NCI-H187 treated with DMSO at 0.1 percent for 48 hours (cell line): ENCODE measurements around the gene SLC52A3.
"Not testable (repeated sequence)": the region's sequence is repeated elsewhere in the genome, so short reads cannot be mapped to it uniquely, and the experiment has no call there.

Source experiments
- DNase-seq: peaks from one replicate; lab custom pipeline; 2025; lab: John Stamatoyannopoulos, UW

SLC52A3 gene

DNA sequence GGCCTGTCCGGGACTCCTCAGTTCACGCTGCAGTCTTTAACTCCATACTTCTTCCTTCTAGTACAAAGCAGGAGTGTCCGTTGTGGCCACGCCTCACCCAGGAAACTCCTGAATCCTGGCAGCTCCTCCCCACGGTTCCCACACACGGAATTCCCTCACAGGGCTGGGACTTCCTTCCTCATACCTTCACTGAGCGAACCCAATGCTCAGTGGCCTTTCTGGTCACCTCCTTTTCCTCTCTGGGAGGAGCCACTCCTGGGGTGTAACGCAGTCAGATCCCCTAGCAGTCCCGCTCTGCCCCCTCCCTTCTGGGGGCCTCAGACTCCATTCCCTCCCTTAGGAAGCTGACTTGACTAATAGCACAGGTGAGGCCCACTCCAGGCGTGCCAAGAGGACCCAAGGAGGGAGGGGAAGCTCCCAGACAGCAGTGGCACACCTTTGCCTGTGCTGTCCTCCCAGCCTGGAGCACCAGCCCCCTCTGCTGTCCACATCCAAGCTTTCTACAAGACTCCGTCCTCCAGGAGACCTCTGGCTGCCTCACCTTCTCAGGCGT, at the start of gene SLC52A3:
TSS of gene SLC52A3 (minus strand) at position 75 of the 553 bp plus-strand sequence. CDS start 2,726 bp downstream, outside the sequence.
- no peak for DNase-seq

DNA sequence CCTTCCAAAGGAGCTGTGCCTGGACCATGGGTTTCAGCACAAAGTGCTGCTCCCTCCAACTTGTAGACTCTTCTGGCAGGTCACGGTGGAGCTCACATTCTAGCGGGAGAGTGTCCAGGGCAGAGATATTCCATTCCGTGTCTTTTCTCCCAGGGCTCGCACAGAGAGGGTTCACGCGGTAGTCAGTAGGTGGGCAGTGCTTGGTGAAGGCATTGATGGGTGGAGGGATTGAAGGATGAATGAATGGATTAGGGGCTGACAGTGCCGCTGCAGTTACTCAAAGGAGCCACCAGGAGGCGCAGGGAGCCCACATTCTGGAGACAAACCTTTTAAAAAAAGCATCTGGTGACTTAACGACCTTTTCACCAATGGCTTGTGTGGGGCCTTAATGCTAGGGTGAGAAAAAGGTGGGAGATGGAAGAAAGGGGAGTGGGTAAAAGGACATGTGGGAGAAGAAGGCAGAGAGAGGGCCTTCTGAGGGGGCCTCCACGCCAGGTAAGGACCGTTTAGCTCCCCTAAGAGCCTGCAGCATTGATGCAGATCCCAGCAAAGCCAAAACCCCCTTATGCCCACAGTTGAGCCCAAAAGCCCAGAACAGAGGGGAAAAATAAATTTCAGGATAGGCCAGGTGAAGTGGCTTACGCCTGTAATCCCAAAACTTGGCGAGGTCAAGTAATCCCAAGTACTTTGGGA, 47.8 kb upstream of the SLC52A3 start:
- DNase-seq: peak; percentile 36

DNA sequence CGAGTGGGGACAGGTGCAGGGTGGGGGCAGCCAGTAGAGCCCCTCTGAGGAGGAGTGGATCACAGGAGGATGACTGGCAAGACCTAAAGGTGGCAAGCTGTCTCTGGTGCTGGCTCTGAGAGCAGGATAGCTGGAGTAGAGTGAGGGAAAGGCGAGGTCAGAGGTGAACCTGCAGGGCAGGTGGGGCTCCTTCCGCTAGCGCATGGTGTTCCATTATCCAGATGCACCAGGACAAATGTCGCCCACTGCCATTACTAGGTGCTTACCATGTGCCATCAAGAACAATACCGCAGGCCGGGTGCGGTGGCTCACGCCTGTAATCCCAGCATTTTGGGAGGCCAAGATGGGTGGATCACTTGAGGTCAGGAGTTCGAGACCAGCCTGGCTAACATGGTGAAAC, 46.9 kb upstream of the SLC52A3 start:
- no peak for DNase-seq

DNA sequence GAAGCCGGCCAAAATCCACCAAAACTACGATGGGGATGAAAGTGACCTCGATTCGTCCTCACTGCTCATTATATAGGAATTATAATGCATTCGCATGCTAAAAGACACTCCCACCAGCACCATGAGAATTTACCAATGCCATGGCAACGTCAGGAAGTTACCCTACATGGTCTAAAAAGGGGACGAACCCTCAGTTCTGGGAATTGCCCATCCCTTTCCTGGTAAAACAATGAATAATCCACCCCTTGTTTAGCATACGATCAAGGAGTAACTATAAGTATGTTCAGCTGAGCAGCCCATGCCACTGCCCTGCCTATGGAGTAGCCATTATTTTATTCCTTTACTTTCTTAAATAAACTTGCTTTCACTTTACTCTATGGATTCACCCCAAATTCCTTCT, 45.1 kb upstream of the SLC52A3 start:
- no peak for DNase-seq

DNA sequence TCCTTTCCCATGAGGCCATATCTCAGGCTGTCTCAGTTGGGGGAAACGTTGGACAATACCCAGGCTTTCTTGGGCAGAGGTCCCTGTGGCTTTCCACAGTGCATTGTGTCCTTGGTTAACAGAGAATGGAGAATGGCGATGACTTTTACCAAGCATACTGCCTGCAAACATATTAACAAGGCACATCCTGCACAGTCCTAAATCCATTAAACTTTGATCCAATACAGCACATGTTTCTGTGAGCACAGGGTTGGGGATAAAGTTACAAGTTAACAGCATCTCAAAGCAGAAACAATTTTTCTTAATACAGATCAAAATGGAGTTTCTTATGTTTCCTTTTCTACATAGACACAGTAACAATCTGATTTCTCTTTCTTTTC, 44.1 kb upstream of the SLC52A3 start:
- not testable (repeated sequence) for DNase-seq

DNA sequence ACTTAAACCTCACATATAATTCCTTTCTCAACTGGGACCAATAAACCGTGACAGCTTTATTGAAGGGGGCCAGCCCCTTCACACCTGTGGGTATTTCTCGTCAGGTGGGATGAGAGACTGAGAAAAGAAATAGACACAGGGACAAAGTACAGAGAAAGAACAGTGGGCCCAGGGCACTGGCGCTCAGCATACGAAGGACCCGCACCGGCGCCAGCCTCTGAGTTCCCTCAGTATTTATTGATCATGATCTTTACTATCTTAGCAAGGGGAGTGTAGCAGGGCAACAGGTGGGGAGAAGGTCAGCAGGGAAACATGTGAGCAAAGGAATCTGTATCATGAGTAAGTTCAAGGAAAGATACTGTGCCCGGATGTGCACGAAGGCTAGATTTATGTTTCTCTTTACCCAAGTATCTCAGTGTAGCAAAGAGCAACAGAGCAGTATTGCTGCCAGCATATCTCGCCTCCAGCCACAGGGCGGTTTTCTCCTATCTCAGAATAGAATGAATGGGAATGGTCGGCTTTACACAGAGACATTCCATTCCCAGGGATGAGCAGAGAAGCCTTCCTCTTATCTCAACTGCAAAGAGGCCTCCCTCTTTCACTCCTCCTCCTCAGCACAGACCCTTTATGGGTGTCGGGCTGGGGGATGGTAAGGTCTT, 43.6 kb upstream of the SLC52A3 start:
- not testable (repeated sequence) for DNase-seq

DNA sequence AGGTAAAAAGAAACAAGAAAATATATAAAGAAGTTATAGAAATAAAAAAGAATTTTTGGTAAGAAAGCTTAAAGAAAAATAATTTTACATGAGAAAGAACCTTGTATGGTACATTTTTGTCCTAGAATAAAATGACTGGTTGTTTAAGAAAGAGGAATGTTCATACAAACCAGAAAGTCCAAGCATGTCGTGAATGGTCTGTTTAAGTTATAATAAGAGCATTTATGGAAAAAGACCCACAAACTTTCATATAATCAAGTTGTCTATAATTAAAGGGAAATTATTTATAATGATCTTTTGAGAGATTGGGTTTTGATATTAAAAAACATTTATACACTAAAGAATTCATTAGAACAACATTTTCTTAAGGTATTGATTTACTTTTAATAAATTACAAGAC, 37.4 kb upstream of the SLC52A3 start:
- no peak for DNase-seq

DNA sequence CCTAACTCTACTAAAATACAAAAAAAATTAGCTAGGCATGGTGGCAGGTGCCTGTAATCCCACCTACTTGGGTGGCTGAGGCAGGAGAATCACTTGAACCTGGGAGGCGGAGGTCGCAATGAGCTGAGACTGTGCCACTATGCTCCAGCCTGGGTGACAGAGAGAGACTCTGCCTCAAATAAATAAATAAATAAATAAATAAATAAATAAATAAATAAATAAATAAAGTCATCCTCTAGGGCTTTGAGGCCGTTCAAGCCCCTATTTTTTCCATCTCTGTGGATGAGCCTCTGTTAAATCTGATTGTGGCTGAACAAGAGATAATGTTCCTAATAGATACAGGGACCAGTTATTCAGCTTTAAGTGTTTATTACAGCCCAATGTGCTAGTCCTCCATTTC, 33.4 kb upstream of the SLC52A3 start:
- DNase-seq: no peak

DNA sequence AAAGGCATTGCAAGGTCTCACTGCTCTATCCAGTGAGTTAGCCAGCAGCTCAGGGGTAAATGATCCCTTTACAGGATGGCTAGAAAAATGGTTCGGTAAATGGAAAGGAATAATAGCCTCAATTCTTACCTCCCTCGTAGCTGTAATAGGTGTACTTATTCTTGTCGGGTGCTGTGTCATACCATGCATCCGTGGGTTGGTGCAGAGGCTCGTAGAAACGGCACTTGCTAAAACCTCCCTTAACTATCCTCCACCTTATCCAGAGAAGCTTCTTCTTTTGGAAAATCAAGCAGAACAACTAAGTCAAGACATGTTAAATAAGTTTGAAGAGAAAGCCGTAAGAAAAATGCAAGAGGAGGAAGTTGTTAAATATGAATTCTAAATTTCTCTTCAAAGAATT, 31.7 kb upstream of the SLC52A3 start:
- DNase-seq: not testable (repeated sequence)

DNA sequence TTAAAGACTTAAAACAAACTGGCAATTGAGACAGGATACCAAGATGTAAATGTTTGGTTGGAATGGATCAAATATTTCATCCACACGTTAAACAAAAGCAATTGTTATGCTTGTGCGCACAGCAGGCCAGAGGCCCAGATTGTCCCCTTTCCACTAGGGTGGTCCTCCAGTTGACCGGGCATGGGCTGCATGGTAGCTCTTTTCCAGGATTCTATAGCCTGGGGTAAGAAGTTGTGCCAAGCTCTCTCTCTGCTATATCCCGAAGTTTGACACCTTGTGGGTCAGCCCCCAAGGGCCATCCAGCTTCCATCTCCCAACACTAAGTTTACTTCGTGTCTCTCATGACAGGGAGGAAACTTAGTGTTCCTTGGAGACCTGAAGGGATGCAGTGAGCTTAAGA, 30.4 kb upstream of the SLC52A3 start:
- not testable (repeated sequence) for DNase-seq

DNA sequence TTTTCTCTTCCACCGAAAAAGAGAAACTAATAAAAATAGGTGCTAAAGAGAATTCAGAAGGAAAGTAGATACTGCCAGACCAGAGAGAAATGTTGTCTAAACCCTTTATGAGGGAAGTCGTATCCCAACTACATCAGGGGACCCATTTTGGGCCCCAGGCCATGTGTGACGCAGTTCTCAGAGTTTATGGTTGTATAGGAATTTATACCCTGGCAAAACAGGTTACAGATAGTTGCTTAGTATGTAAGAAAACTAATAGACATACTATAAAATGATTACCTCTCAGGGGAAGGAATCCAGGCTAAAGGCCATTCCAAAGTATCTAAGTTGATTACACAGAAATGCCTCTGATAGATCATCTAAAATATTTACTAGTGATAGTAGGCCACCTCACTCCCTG, 28.6 kb upstream of the SLC52A3 start:
- no peak for DNase-seq

DNA sequence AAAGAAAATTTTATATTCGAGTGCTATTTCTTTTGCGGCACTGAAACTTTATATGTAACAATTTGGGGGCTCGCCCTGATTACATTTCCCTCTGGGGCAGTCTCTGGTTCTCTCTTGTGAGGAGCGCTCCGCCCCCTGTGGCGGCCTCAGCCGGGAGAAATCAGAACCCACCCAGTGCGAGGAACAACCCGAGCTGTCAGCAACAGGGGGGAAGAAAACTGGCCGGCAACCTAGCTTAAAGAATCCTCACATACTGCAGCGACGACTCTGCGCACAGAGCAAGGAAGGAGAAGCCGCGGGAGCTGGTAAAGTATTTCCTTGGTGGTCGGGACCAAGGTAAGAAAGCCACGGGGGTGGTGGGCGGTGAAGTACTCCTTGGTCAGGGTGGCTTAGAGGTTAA, 23.9 kb upstream of the SLC52A3 start:
- DNase-seq: no peak

DNA sequence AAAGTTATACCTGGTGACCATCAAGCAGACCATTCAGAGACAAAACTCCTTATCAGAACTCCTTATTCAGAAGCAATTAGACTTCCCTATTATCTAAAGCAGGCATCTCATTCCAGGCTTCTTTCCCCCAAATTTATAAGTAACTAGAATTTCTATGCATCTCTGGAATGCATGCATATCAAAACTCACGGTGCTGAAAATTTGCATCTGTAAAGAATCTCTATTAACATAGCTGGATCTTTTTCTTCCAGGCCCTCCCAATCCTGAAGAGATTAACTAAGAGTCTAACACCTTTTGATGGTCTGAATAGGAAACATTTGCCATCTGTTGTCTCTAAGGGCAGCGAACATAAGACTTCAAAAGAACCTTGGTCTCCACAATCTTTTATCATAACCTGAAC, 22.8 kb upstream of the SLC52A3 start:
- no peak for DNase-seq

DNA sequence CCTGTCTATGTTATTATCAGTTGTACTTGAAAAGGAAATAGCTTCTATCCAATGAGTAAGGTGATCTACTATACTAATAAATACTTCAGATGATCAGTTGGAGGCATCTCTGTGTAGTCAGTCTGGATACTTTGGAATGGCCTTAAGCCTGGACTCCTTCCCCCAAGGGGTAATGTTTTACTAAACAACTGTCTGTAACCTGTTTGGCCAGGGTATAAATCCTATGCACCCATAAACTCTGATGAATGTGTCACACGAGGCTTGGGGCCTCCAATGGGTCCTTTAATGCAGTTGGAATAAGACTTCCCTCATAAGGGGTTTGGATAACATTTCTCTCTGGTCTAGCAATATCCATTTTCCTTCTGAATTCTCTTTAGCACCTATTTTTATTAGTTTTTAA, 19.5 kb upstream of the SLC52A3 start:
- DNase-seq: no peak

DNA sequence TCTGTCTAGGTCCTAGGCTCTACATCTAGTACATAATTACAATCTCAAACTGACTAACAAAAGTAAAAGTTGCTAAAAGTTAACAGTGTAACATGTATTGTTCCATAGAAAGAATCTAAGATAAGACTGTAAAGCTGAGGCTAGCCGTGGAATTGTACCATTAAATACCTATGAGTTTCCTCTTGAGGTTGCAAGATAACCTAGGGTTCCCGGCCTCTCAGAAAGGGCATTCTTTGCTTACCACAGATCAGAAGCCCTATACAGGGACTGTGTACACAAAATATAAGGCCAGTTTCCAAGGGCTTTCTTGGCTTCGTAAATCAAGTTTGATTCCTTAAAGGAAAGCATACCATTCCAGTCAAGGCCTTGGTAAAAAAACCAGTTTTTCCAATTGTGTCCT, 11.5 kb upstream of the SLC52A3 start:
- DNase-seq: no peak

DNA sequence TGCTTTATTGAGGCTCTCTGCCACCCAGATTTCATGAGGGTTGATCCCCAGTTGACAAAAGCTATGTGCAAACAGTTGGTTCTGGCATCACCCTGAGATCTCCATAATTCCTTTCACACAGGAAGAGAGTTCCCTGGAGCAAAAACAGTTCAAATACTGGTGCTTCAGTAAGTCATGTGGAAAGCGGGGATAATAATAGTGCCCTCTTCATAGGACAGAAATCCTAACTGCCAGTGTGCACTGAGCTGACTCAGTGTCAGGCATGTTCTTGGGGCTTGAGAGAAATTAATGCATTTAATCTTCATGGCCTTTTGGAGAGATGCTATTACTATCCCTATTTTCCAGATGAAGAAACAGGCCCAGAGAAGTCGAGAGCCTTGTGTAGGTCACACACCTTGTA, 7.9 kb upstream of the SLC52A3 start:
- DNase-seq: no peak

DNA sequence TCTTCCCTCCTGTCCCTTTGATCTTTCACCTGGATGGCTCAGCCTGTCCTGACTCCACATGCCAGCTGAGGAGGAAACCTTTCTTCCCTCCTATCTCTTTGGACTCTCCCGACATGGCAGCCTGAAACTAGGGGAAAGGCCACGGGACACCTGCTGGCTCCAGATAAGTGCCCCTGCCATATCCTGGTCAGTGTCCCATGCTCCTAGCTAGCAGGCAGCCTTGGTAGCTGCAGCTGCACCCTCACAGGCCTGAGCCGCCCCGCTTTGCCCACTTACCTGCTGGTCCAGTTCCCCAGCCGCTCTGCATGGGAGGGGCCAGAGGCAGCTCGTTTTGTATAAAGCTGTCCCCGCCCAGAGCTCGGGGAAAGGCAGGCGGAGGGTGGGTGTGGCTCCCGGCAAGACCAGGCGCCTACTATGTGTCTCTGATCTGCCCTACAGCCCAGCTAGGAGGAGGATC, 7.4 kb upstream of the SLC52A3 start:
- no peak for DNase-seq

DNA sequence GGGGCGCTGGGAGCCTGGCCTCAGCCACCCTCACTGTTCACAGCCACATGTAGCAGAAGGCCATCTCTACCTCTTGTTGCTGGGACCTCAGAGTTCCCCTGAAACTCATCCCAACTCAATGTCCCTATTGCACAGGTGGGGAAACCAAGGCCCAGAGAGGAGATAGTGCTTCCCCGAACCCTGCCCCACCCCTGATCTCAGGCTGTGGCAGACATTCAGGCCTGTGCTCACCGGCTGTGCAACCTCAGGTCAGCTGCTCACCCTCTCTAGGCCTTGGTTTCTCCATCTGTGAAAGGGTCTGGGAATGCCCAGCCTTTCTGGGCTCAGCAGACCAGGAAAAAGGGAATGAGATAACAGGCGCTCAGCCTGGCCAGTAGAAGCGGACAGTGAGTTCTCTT, 6.4 kb upstream of the SLC52A3 start:
- DNase-seq: no peak

DNA sequence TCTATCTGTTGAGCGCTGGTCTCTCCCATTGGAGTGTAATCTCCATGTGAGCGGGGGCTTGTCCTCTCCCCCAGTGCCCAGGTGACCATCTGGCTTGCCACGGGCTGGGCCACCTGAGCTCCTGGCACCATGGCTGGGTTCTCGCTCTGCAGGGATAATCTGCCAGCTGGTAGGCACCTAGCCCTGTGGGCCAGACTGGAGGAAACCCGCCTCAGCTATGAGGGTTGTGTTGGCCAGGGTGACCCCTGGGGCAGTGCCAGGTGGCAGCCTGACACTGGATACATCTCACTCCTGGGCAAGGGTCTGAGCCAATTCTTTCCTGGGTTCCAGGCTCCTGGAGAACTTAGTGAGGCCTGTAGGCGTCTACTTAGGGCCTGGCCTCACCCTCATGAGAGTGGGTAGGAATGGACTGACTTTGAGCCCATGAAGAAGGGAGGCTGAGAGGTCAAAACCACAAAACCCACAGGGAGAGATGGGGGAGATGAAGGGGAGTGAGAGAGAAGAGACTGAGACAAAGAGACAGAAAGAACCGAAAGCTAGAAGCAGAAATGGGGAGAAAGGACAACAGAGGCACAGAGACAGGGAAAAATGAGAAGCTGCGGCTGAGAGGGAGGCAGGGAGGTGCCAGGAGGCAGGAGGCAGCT, 5.8 kb upstream of the SLC52A3 start:
- DNase-seq: no peak

DNA sequence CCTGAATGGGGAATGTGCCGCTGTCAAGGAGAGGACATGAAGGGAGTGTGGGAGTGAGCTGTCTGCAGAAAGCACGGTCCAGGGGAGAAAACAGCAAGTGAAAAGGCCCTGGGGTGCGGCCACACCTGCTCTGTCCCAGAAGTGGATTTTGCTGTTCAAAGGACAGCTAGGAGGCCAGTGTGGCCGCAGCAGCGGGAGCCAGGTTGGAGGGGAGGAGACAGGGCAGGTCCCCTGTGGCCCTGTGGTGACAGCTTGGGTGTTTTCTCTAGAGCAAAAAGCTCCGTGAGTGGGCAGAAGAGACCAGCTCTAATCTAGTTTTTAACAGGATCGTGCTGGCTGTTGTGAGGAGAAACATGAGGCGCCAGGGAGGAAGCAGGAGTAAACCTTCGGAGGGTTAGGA, 4.5 kb upstream of the SLC52A3 start:
- no peak for DNase-seq

DNA sequence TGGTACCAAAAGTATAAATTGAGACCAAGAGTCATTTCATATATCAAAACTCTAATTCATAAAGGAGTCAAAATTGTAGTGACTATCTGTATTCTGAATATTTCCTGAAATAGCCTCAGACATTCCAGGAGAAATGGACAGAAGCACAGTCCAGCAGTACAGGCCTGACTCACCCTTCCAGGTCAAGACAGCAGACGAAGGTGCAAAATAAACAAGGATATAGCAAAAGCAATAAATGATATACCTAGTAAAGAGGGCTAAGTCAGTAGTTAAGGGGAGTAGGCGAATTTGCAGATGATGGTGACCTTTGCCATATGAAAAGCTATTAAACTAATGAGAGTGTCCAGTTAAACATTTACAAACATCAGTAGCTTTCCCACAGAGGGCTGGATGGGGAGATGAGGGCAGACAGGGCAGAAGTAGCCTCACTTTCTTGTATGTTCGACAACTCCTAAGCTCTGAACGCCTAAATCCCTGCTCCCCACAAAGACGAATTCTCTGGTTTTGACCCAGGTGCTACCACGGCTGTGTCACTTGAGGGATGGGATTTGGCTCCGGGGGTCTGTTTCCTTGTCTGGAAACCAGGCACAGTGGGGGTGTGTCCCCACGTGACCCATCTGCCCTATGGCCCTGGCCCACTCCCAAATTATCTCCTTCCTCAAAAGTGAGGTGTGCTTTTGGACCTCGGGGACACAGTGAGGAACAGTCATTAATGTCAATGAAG, 3.6 kb upstream of the SLC52A3 start:
- DNase-seq: no peak

DNA sequence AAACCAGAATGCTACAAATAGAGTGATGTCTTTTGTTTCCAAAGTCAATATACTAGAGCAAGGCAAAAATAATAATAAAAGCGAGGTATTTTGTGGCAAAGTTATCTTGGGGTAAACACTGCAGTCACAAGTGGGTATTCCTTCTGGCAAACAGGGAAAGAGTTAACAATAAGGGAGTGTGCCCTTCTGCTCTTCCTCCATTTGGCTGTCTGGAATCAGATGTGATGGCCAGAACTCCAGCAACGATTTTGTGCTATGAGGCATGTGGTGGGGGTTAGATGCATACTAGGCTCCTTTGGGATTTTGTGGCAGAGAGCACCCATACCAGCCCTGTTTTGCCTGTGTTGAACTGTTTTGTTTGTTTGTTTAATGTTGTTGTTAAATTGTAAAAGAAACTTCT, 2.4 kb upstream of the SLC52A3 start:
- no peak for DNase-seq
